Measurements from ENCODE around the gene RNF113B.

RNF113B gene

GRCh38 chr13:98206946-98207345, 29.9 kb upstream of the RNF113B start:
- ChIA-PET CTCF (interaction anchor here (1.4 kb wide), 1 partner anchor 11 kb away, joined by 3 read pairs; no protein-coding TSS in a partner anchor), POLR2A (no interaction called here)
- DNase-seq, result no peak

GRCh38 chr13:98204546-98204945, 27.5 kb upstream of the RNF113B start:
- ChIA-PET CTCF (no interaction called here), POLR2A (no interaction called here)
- no CpG with 5 or more reads among the region's 2 CpGs for WGBS (ENCODE audit: insufficient coverage)
- Histone ChIP-seq H3K27me3 (replicated peaks in 2 of 5; ENCODE audit: control insufficient read depth in 4 of 5, insufficient read depth in 5 of 5, low read length in 4 of 5) (no peaks in the 10 kb centered on the region), H3K4me1 (ENCODE audit: control extremely low read depth in 1 of 4, control insufficient read depth in 4 of 4, insufficient read depth in 4 of 4, low read length in 3 of 4) (no peaks in the 10 kb centered on the region), H3K27ac (ENCODE audit: insufficient read depth in 1 of 2, low read depth in 1 of 2, low read length in 2 of 2, poor library complexity in 1 of 2, severe bottlenecking in 2 of 2) (no peak overlapping the region), H3K4me3 (ENCODE audit: control insufficient read depth in 1 of 7, extremely low read depth in 1 of 7, insufficient read depth in 4 of 7, low read depth in 2 of 7, low read length in 6 of 7) (no peak overlapping the region), H3K36me3 (ENCODE audit: control insufficient read depth in 4 of 4, insufficient read depth in 4 of 4, low read length in 3 of 4) (no peaks in the 10 kb centered on the region), H3K9me3 (ENCODE audit: control extremely low read depth in 1 of 5, control insufficient read depth in 4 of 5, insufficient read depth in 2 of 5, low read depth in 1 of 5, low read length in 4 of 5) (peaks cover 0 to 11% (median 5%) of the 10 kb centered on the region in 5 experiments)
- no peak for DNase-seq

More at GRCh38 chr13:98206946-98207345, 29.9 kb upstream of the RNF113B start:
- WGBS (ENCODE audit: insufficient coverage), result 94% methylated on average over 3 of the region's 4 CpGs
- H3K4me1 ChIP-seq (ENCODE audit: control extremely low read depth in 1 of 4, control insufficient read depth in 4 of 4, insufficient read depth in 4 of 4, low read length in 3 of 4), result no peaks in the 10 kb centered on the region
- no peaks in the 10 kb centered on the region for H3K27me3 ChIP-seq (replicated peaks in 2 of 5; ENCODE audit: control insufficient read depth in 4 of 5, insufficient read depth in 5 of 5, low read length in 4 of 5)
- H3K36me3 ChIP-seq (ENCODE audit: control insufficient read depth in 4 of 4, insufficient read depth in 4 of 4, low read length in 3 of 4), result no peaks in the 10 kb centered on the region
- H3K27ac ChIP-seq (ENCODE audit: insufficient read depth in 1 of 2, low read depth in 1 of 2, low read length in 2 of 2, poor library complexity in 1 of 2, severe bottlenecking in 2 of 2), result no peak overlapping the region
- no peak overlapping the region for H3K4me3 ChIP-seq (ENCODE audit: control insufficient read depth in 1 of 7, extremely low read depth in 1 of 7, insufficient read depth in 4 of 7, low read depth in 2 of 7, low read length in 6 of 7)
- H3K9me3 ChIP-seq (ENCODE audit: control extremely low read depth in 1 of 5, control insufficient read depth in 4 of 5, insufficient read depth in 2 of 5, low read depth in 1 of 5, low read length in 4 of 5), result peaks cover 0 to 11% (median 5%) of the 10 kb centered on the region in 5 experiments

- CTCF ChIA-PET, result interaction anchor here (0.7 kb wide), 1 partner anchor 17 kb away, joined by 3 read pairs; no protein-coding TSS in a partner anchor
- DNase-seq, result no peak
- POLR2A ChIA-PET, result no interaction called here
- H3K4me1 ChIP-seq (ENCODE audit: control extremely low read depth in 1 of 4, control insufficient read depth in 4 of 4, insufficient read depth in 4 of 4, low read length in 3 of 4), result no peaks in the 10 kb centered on the region
- H3K27ac ChIP-seq (ENCODE audit: insufficient read depth in 1 of 2, low read depth in 1 of 2, low read length in 2 of 2, poor library complexity in 1 of 2, severe bottlenecking in 2 of 2), result no peak overlapping the region
- 98% methylated on average over 5 of the region's 8 CpGs for WGBS (ENCODE audit: insufficient coverage)
- H3K27me3 ChIP-seq (replicated peaks in 2 of 5; ENCODE audit: control insufficient read depth in 4 of 5, insufficient read depth in 5 of 5, low read length in 4 of 5), result no peaks in the 10 kb centered on the region
- no peak overlapping the region for H3K4me3 ChIP-seq (ENCODE audit: control insufficient read depth in 1 of 7, extremely low read depth in 1 of 7, insufficient read depth in 4 of 7, low read depth in 2 of 7, low read length in 6 of 7)
- no peaks in the 10 kb centered on the region for H3K36me3 ChIP-seq (ENCODE audit: control insufficient read depth in 4 of 4, insufficient read depth in 4 of 4, low read length in 3 of 4)
- H3K9me3 ChIP-seq (ENCODE audit: control extremely low read depth in 1 of 5, control insufficient read depth in 4 of 5, insufficient read depth in 2 of 5, low read depth in 1 of 5, low read length in 4 of 5), result peaks cover 0 to 11% (median 5%) of the 10 kb centered on the region in 5 experiments
Observed at GRCh38 chr13:98203646-98204326, 26.7 kb upstream of the RNF113B start.

- no peaks in the 10 kb centered on the region for H3K36me3 ChIP-seq (ENCODE audit: control insufficient read depth in 4 of 4, insufficient read depth in 4 of 4, low read length in 3 of 4)
- H3K9me3 ChIP-seq (ENCODE audit: control extremely low read depth in 1 of 5, control insufficient read depth in 4 of 5, insufficient read depth in 2 of 5, low read depth in 1 of 5, low read length in 4 of 5), result peaks cover 0 to 11% (median 5%) of the 10 kb centered on the region in 5 experiments
- POLR2A ChIA-PET, result no interaction called here
- CTCF ChIA-PET, result no interaction called here
- H3K4me1 ChIP-seq (ENCODE audit: control extremely low read depth in 1 of 4, control insufficient read depth in 4 of 4, insufficient read depth in 4 of 4, low read length in 3 of 4), result no peaks in the 10 kb centered on the region
- H3K27me3 ChIP-seq (replicated peaks in 2 of 5; ENCODE audit: control insufficient read depth in 4 of 5, insufficient read depth in 5 of 5, low read length in 4 of 5), result no peaks in the 10 kb centered on the region
- no peak for DNase-seq
- H3K4me3 ChIP-seq (ENCODE audit: control insufficient read depth in 1 of 7, extremely low read depth in 1 of 7, insufficient read depth in 4 of 7, low read depth in 2 of 7, low read length in 6 of 7), result no peak overlapping the region
- no peak overlapping the region for H3K27ac ChIP-seq (ENCODE audit: insufficient read depth in 1 of 2, low read depth in 1 of 2, low read length in 2 of 2, poor library complexity in 1 of 2, severe bottlenecking in 2 of 2)
- 91% methylated on average over 5 of the region's 6 CpGs for WGBS (ENCODE audit: insufficient coverage)
Observed at GRCh38 chr13:98201984-98202383, 24.9 kb upstream of the RNF113B start.

GRCh38 chr13:98201189-98201588, 24.1 kb upstream of the RNF113B start:
- ChIA-PET POLR2A (no interaction called here), CTCF (no interaction called here)
- no peak overlapping the region for H3K4me3 ChIP-seq (ENCODE audit: control insufficient read depth in 1 of 7, extremely low read depth in 1 of 7, insufficient read depth in 4 of 7, low read depth in 2 of 7, low read length in 6 of 7)
- no peaks in the 10 kb centered on the region for H3K27me3 ChIP-seq (replicated peaks in 2 of 5; ENCODE audit: control insufficient read depth in 4 of 5, insufficient read depth in 5 of 5, low read length in 4 of 5)
- peaks cover 0 to 10% (median 5%) of the 10 kb centered on the region in 5 experiments for H3K9me3 ChIP-seq (ENCODE audit: control extremely low read depth in 1 of 5, control insufficient read depth in 4 of 5, insufficient read depth in 2 of 5, low read depth in 1 of 5, low read length in 4 of 5)
- no peaks in the 10 kb centered on the region for H3K36me3 ChIP-seq (ENCODE audit: control insufficient read depth in 4 of 4, insufficient read depth in 4 of 4, low read length in 3 of 4)
- H3K4me1 ChIP-seq (ENCODE audit: control extremely low read depth in 1 of 4, control insufficient read depth in 4 of 4, insufficient read depth in 4 of 4, low read length in 3 of 4), result no peaks in the 10 kb centered on the region
- WGBS (ENCODE audit: insufficient coverage), result 98% methylated on average over 8 of the region's 8 CpGs
- H3K27ac ChIP-seq (ENCODE audit: insufficient read depth in 1 of 2, low read depth in 1 of 2, low read length in 2 of 2, poor library complexity in 1 of 2, severe bottlenecking in 2 of 2), result no peak overlapping the region
- no peak for DNase-seq

GRCh38 chr13:98200211-98200878, 23.3 kb upstream of the RNF113B start:
- H3K4me1 ChIP-seq (ENCODE audit: control extremely low read depth in 1 of 4, control insufficient read depth in 4 of 4, insufficient read depth in 4 of 4, low read length in 3 of 4), result no peaks in the 10 kb centered on the region
- ChIA-PET CTCF (no interaction called here), POLR2A (no interaction called here)
- 97% methylated on average over 3 of the region's 5 CpGs for WGBS (ENCODE audit: insufficient coverage)
- DNase-seq, result no peak
- H3K9me3 ChIP-seq (ENCODE audit: control extremely low read depth in 1 of 5, control insufficient read depth in 4 of 5, insufficient read depth in 2 of 5, low read depth in 1 of 5, low read length in 4 of 5), result peaks cover 0 to 6% (median 5%) of the 10 kb centered on the region in 5 experiments
- H3K36me3 ChIP-seq (ENCODE audit: control insufficient read depth in 4 of 4, insufficient read depth in 4 of 4, low read length in 3 of 4), result no peaks in the 10 kb centered on the region
- no peaks in the 10 kb centered on the region for H3K27me3 ChIP-seq (replicated peaks in 2 of 5; ENCODE audit: control insufficient read depth in 4 of 5, insufficient read depth in 5 of 5, low read length in 4 of 5)
- H3K4me3 ChIP-seq (ENCODE audit: control insufficient read depth in 1 of 7, extremely low read depth in 1 of 7, insufficient read depth in 4 of 7, low read depth in 2 of 7, low read length in 6 of 7), result no peak overlapping the region
- no peak overlapping the region for H3K27ac ChIP-seq (ENCODE audit: insufficient read depth in 1 of 2, low read depth in 1 of 2, low read length in 2 of 2, poor library complexity in 1 of 2, severe bottlenecking in 2 of 2)

GRCh38 chr13:98199480-98199879, 22.4 kb upstream of the RNF113B start:
- H3K4me3 ChIP-seq (ENCODE audit: control insufficient read depth in 1 of 7, extremely low read depth in 1 of 7, insufficient read depth in 4 of 7, low read depth in 2 of 7, low read length in 6 of 7), result no peak overlapping the region
- H3K4me1 ChIP-seq (ENCODE audit: control extremely low read depth in 1 of 4, control insufficient read depth in 4 of 4, insufficient read depth in 4 of 4, low read length in 3 of 4), result no peaks in the 10 kb centered on the region
- no peak overlapping the region for H3K27ac ChIP-seq (ENCODE audit: insufficient read depth in 1 of 2, low read depth in 1 of 2, low read length in 2 of 2, poor library complexity in 1 of 2, severe bottlenecking in 2 of 2)
- H3K9me3 ChIP-seq (ENCODE audit: control extremely low read depth in 1 of 5, control insufficient read depth in 4 of 5, insufficient read depth in 2 of 5, low read depth in 1 of 5, low read length in 4 of 5), result peaks cover 0 to 5% (median 3%) of the 10 kb centered on the region in 5 experiments
- no peaks in the 10 kb centered on the region for H3K27me3 ChIP-seq (replicated peaks in 2 of 5; ENCODE audit: control insufficient read depth in 4 of 5, insufficient read depth in 5 of 5, low read length in 4 of 5)
- H3K36me3 ChIP-seq (ENCODE audit: control insufficient read depth in 4 of 4, insufficient read depth in 4 of 4, low read length in 3 of 4), result no peaks in the 10 kb centered on the region
- WGBS (ENCODE audit: insufficient coverage), result 92% methylated on average over 2 of the region's 4 CpGs
- DNase-seq, result no peak
- ChIA-PET POLR2A (no interaction called here), CTCF (no interaction called here)
